WTC11 (cell line): ENCODE measurements around the gene ZNF416. TPM values are rescaled to one million over a fixed set of nuclear protein-coding genes. Genes with fewer than 3 reads are reported as not detected.
A peak's percentile ranks its signal among the peaks of the same experiment; 100 is the strongest.

ENCODE experiments used
- CREM ChIP-seq: sonication (generic); formaldehyde crosslinking; IDR thresholded peaks from 2 replicates; pipeline ENCODE4 v1.8.1; 2022; ENCODE audit warnings: mild to moderate bottlenecking, missing genetic modification reagents, moderate library complexity
- EMX1 ChIP-seq: fragments of 250-450 bp; sonication (Bioruptor Pico); IDR thresholded peaks from 2 replicates; pipeline ENCODE4 v1.8.0; 2021; ENCODE audit warnings: mild to moderate bottlenecking
- ETV6 ChIP-seq: sonication (generic); formaldehyde crosslinking; IDR thresholded peaks from 2 replicates; pipeline ENCODE4 v1.8.1; 2022; ENCODE audit warnings: mild to moderate bottlenecking, missing genetic modification reagents
- FOXJ3 ChIP-seq: sonication (generic); formaldehyde crosslinking; IDR thresholded peaks from 2 replicates; pipeline ENCODE4 v1.9.0; 2021; ENCODE audit warnings: missing genetic modification reagents, mild to moderate bottlenecking, borderline replicate concordance
- GRHL2 ChIP-seq: fragments of 250-450 bp; sonication (Bioruptor Pico); IDR thresholded peaks from 2 replicates; pipeline ENCODE4 v1.8.0; 2022; ENCODE audit warnings: mild to moderate bottlenecking, moderate library complexity; ENCODE audit not compliant: insufficient replicate concordance, severe bottlenecking
- GTF2I ChIP-seq: fragments of 250-450 bp; sonication (Bioruptor Pico); conservative IDR thresholded peaks from 2 replicates; pipeline ENCODE4 v1.4.0; 2021; ENCODE audit warnings: mild to moderate bottlenecking
- KAT7 ChIP-seq: sonication (generic); formaldehyde crosslinking; IDR thresholded peaks from 2 replicates; pipeline ENCODE4 v1.8.1; 2023; ENCODE audit warnings: missing genetic modification reagents, mild to moderate bottlenecking, borderline replicate concordance
- MYBL2 ChIP-seq: sonication (generic); formaldehyde crosslinking; IDR thresholded peaks from 2 replicates; pipeline ENCODE4 v1.8.1; 2023; ENCODE audit warnings: mild to moderate bottlenecking, moderate library complexity, missing genetic modification reagents
- NFATC4 ChIP-seq: fragments of 250-450 bp; sonication (Bioruptor Pico); IDR thresholded peaks from 2 replicates; pipeline ENCODE4 v1.9.0; 2021; ENCODE audit warnings: mild to moderate bottlenecking
- NFYB ChIP-seq: sonication (generic); formaldehyde crosslinking; conservative IDR thresholded peaks from 2 replicates; pipeline ENCODE4 v1.8.0; 2022; ENCODE audit warnings: low read depth, missing genetic modification reagents
- OVOL2 ChIP-seq: fragments of 250-450 bp; sonication (Bioruptor Pico); IDR thresholded peaks from 2 replicates; pipeline ENCODE4 v1.9.0; 2021; ENCODE audit warnings: mild to moderate bottlenecking, borderline replicate concordance
- SP1 ChIP-seq: sonication (generic); formaldehyde crosslinking; conservative IDR thresholded peaks from 2 replicates; pipeline ENCODE4 v1.8.1; 2022; ENCODE audit warnings: missing genetic modification reagents
- TEAD1 ChIP-seq: sonication (generic); formaldehyde crosslinking; IDR thresholded peaks from 2 replicates; pipeline ENCODE4 v1.8.0; 2022; ENCODE audit warnings: mild to moderate bottlenecking, missing genetic modification reagents
- TEAD4 ChIP-seq: sonication (generic); formaldehyde crosslinking; IDR thresholded peaks from 2 replicates; pipeline ENCODE4 v1.8.0; 2022; ENCODE audit warnings: mild to moderate bottlenecking, missing genetic modification reagents
- ZBTB21 ChIP-seq: sonication (generic); formaldehyde crosslinking; IDR thresholded peaks from 2 replicates; pipeline ENCODE4 v1.8.1; 2023; ENCODE audit warnings: mild to moderate bottlenecking, missing genetic modification reagents, borderline replicate concordance
- total RNA-seq: library from RNA; stranded (reverse); gene quantifications from 3 replicates; pipeline ENCODE4 v1.2.3, GENCODE V29; 2021
- TF ChIP-seq, protein P1 (sequence below): sonication (generic); formaldehyde crosslinking; IDR thresholded peaks from 2 replicates; pipeline ENCODE4 v1.8.1; 2023; ENCODE audit warnings: mild to moderate bottlenecking, missing genetic modification reagents, moderate library complexity
- TF ChIP-seq, protein P2 (sequence below): sonication (generic); formaldehyde crosslinking; IDR thresholded peaks from 2 replicates; pipeline ENCODE4 v1.8.1; 2022; ENCODE audit warnings: mild to moderate bottlenecking, missing genetic modification reagents, moderate library complexity, borderline replicate concordance
- TF ChIP-seq, protein P3 (sequence below): sonication (generic); formaldehyde crosslinking; IDR thresholded peaks from 2 replicates; pipeline ENCODE4 v1.8.1; 2022; ENCODE audit warnings: mild to moderate bottlenecking, moderate library complexity, missing genetic modification reagents
- TF ChIP-seq, protein P4 (sequence below): sonication (generic); formaldehyde crosslinking; conservative IDR thresholded peaks from 2 replicates; pipeline ENCODE4 v1.8.1; 2023; ENCODE audit warnings: mild to moderate bottlenecking, low read depth, missing genetic modification reagents, moderate library complexity
- TF ChIP-seq, protein P5 (sequence below): fragments of 250-450 bp; sonication (Bioruptor Pico); IDR thresholded peaks from 2 replicates; pipeline ENCODE4 v1.9.0; 2021; ENCODE audit warnings: mild to moderate bottlenecking
- TF ChIP-seq, protein P6 (sequence below): sonication (generic); formaldehyde crosslinking; IDR thresholded peaks from 2 replicates; pipeline ENCODE4 v1.8.1; 2023; ENCODE audit warnings: mild to moderate bottlenecking, missing genetic modification reagents
- TF ChIP-seq, protein P7 (sequence below): sonication (generic); formaldehyde crosslinking; IDR thresholded peaks from 2 replicates; pipeline ENCODE4 v1.8.0; 2022; ENCODE audit warnings: mild to moderate bottlenecking, missing genetic modification reagents
- TF ChIP-seq, protein P8 (sequence below): sonication (generic); formaldehyde crosslinking; IDR thresholded peaks from 2 replicates; pipeline ENCODE4 v1.8.0; 2022; ENCODE audit warnings: missing genetic modification reagents
- TF ChIP-seq, protein P9 (sequence below): sonication (generic); formaldehyde crosslinking; IDR thresholded peaks from 2 replicates; pipeline ENCODE4 v1.8.1; 2023; ENCODE audit warnings: mild to moderate bottlenecking, missing genetic modification reagents

ZNF416 gene
- total RNA-seq, 1 experiment from 2014 or later = 10.0 TPM

DNA sequence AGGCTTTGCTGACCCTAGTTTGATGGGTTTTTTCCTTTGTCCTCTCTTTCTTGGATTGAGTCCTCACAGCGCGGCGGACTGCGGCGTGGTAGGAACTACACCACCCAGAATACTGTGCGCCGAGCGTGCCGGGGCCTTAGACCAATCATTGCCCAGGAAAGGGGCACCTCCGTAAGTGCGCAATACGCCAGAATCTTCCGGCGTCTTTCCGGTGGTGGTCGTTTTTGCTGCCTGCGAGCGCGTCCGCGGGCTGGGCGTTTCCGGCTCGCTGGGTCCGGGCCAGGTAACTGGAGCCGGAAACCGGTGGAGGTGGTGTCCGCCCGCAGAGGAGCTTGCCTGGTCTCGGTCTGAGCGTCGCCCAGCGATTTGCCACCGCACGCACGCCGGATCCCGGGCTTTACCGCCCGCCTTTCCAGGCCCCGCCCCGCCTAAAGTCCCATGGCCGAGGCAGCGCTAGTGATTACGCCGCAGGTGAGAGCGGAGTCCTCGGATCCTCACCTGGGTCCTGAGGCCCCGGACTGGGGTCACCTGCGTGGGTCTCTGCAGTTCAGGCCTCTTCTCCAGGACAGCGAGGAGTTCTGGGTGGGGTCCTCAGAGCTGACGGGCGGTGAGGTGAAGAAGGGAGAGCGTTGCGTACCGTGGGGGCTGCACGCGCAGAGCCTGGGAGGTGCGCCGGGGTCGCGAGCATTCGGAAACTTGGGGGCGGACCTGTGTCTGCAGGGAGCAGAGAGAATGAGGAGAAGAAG, 51.4 kb downstream of the ZNF416 start, which contains the start of gene ZNF549 (continued):
- TF ChIP-seq, protein P1, sequence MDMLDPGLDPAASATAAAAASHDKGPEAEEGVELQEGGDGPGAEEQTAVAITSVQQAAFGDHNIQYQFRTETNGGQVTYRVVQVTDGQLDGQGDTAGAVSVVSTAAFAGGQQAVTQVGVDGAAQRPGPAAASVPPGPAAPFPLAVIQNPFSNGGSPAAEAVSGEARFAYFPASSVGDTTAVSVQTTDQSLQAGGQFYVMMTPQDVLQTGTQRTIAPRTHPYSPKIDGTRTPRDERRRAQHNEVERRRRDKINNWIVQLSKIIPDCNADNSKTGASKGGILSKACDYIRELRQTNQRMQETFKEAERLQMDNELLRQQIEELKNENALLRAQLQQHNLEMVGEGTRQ = 0 out of 2 replicates have a peak, but pooled peaks have one; percentile 22
- TF ChIP-seq, protein P2, sequence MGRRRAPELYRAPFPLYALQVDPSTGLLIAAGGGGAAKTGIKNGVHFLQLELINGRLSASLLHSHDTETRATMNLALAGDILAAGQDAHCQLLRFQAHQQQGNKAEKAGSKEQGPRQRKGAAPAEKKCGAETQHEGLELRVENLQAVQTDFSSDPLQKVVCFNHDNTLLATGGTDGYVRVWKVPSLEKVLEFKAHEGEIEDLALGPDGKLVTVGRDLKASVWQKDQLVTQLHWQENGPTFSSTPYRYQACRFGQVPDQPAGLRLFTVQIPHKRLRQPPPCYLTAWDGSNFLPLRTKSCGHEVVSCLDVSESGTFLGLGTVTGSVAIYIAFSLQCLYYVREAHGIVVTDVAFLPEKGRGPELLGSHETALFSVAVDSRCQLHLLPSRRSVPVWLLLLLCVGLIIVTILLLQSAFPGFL (CRISPR knock-in tag) = 0 out of 2 replicates have a peak, but pooled peaks have one; percentile 28
- TF ChIP-seq, protein P3, sequence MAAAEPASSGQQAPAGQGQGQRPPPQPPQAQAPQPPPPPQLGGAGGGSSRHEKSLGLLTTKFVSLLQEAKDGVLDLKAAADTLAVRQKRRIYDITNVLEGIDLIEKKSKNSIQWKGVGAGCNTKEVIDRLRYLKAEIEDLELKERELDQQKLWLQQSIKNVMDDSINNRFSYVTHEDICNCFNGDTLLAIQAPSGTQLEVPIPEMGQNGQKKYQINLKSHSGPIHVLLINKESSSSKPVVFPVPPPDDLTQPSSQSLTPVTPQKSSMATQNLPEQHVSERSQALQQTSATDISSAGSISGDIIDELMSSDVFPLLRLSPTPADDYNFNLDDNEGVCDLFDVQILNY = 0 out of 2 replicates have a peak, but pooled peaks have one; percentile 77
- TF ChIP-seq, protein P4, sequence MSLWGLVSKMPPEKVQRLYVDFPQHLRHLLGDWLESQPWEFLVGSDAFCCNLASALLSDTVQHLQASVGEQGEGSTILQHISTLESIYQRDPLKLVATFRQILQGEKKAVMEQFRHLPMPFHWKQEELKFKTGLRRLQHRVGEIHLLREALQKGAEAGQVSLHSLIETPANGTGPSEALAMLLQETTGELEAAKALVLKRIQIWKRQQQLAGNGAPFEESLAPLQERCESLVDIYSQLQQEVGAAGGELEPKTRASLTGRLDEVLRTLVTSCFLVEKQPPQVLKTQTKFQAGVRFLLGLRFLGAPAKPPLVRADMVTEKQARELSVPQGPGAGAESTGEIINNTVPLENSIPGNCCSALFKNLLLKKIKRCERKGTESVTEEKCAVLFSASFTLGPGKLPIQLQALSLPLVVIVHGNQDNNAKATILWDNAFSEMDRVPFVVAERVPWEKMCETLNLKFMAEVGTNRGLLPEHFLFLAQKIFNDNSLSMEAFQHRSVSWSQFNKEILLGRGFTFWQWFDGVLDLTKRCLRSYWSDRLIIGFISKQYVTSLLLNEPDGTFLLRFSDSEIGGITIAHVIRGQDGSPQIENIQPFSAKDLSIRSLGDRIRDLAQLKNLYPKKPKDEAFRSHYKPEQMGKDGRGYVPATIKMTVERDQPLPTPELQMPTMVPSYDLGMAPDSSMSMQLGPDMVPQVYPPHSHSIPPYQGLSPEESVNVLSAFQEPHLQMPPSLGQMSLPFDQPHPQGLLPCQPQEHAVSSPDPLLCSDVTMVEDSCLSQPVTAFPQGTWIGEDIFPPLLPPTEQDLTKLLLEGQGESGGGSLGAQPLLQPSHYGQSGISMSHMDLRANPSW (CRISPR knock-in tag) = no peak
- no peak for TF ChIP-seq EMX1 (CRISPR knock-in tag)
- TF ChIP-seq OVOL2 (CRISPR knock-in tag) = no peak
- TF ChIP-seq TEAD4 = no peak
- TF ChIP-seq, protein P5, sequence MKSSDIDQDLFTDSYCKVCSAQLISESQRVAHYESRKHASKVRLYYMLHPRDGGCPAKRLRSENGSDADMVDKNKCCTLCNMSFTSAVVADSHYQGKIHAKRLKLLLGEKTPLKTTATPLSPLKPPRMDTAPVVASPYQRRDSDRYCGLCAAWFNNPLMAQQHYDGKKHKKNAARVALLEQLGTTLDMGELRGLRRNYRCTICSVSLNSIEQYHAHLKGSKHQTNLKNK (CRISPR knock-in tag) = no peak
- TF ChIP-seq ZBTB21 = peak; percentile 92
- no peak for TF ChIP-seq FOXJ3 (CRISPR knock-in tag)
- peak; percentile 90 for TF ChIP-seq ETV6 (CRISPR knock-in tag)
- no peak for TF ChIP-seq NFATC4 (CRISPR knock-in tag)
- peak; percentile 52; the same call in 1 of the 2 replicates for TF ChIP-seq SP1
- TF ChIP-seq, protein P6, sequence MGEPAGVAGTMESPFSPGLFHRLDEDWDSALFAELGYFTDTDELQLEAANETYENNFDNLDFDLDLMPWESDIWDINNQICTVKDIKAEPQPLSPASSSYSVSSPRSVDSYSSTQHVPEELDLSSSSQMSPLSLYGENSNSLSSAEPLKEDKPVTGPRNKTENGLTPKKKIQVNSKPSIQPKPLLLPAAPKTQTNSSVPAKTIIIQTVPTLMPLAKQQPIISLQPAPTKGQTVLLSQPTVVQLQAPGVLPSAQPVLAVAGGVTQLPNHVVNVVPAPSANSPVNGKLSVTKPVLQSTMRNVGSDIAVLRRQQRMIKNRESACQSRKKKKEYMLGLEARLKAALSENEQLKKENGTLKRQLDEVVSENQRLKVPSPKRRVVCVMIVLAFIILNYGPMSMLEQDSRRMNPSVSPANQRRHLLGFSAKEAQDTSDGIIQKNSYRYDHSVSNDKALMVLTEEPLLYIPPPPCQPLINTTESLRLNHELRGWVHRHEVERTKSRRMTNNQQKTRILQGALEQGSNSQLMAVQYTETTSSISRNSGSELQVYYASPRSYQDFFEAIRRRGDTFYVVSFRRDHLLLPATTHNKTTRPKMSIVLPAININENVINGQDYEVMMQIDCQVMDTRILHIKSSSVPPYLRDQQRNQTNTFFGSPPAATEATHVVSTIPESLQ (CRISPR knock-in tag) = no peak
- no peak for TF ChIP-seq GTF2I (CRISPR knock-in tag)
- TF ChIP-seq, protein P7, sequence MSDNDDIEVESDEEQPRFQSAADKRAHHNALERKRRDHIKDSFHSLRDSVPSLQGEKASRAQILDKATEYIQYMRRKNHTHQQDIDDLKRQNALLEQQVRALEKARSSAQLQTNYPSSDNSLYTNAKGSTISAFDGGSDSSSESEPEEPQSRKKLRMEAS (CRISPR knock-in tag) = peak; percentile 91
- TF ChIP-seq GRHL2 (CRISPR knock-in tag) = no peak
- no peak for TF ChIP-seq TEAD1 (CRISPR knock-in tag)
- TF ChIP-seq, protein P8, sequence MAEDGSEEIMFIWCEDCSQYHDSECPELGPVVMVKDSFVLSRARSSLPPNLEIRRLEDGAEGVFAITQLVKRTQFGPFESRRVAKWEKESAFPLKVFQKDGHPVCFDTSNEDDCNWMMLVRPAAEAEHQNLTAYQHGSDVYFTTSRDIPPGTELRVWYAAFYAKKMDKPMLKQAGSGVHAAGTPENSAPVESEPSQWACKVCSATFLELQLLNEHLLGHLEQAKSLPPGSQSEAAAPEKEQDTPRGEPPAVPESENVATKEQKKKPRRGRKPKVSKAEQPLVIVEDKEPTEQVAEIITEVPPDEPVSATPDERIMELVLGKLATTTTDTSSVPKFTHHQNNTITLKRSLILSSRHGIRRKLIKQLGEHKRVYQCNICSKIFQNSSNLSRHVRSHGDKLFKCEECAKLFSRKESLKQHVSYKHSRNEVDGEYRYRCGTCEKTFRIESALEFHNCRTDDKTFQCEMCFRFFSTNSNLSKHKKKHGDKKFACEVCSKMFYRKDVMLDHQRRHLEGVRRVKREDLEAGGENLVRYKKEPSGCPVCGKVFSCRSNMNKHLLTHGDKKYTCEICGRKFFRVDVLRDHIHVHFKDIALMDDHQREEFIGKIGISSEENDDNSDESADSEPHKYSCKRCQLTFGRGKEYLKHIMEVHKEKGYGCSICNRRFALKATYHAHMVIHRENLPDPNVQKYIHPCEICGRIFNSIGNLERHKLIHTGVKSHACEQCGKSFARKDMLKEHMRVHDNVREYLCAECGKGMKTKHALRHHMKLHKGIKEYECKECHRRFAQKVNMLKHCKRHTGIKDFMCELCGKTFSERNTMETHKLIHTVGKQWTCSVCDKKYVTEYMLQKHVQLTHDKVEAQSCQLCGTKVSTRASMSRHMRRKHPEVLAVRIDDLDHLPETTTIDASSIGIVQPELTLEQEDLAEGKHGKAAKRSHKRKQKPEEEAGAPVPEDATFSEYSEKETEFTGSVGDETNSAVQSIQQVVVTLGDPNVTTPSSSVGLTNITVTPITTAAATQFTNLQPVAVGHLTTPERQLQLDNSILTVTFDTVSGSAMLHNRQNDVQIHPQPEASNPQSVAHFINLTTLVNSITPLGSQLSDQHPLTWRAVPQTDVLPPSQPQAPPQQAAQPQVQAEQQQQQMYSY = peak; percentile 80
- TF ChIP-seq NFYB (CRISPR knock-in tag) = peak; percentile 48
- TF ChIP-seq MYBL2 (CRISPR knock-in tag) = no peak
- TF ChIP-seq, protein P9, sequence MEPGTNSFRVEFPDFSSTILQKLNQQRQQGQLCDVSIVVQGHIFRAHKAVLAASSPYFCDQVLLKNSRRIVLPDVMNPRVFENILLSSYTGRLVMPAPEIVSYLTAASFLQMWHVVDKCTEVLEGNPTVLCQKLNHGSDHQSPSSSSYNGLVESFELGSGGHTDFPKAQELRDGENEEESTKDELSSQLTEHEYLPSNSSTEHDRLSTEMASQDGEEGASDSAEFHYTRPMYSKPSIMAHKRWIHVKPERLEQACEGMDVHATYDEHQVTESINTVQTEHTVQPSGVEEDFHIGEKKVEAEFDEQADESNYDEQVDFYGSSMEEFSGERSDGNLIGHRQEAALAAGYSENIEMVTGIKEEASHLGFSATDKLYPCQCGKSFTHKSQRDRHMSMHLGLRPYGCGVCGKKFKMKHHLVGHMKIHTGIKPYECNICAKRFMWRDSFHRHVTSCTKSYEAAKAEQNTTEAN (CRISPR knock-in tag) = peak; percentile 71; the same call in 1 of the 2 replicates
- 0 out of 2 replicates have a peak, but pooled peaks have one; percentile 54 for TF ChIP-seq KAT7 (CRISPR knock-in tag)
- peak; percentile 59; the same call in 1 of the 2 replicates for TF ChIP-seq CREM (CRISPR knock-in tag)
